SJCRH30 (cell line): ENCODE measurements around the gene STH. TPM values are rescaled to one million over a fixed set of nuclear protein-coding genes. Genes with fewer than 3 reads are reported as not detected.

Source experiments
- DNase-seq, 2 experiments: peaks; one replicate each; pipeline ENCODE4 v3.0.0-alpha.2; 2015 to 2020
- H3K27ac ChIP-seq: fragments of 250-450 bp; sonication (Bioruptor Pico); 2 replicates; pipeline ENCODE4 v1.5.1; 2020; ENCODE audit warnings: mild to moderate bottlenecking, moderate library complexity
- H3K27me3 ChIP-seq: fragments of 250-450 bp; sonication (Bioruptor Pico); 2 replicates; pipeline ENCODE4 v1.5.1; 2020; ENCODE audit warnings: mild to moderate bottlenecking, moderate library complexity
- H3K36me3 ChIP-seq: fragments of 250-450 bp; sonication (Bioruptor Pico); 2 replicates; pipeline ENCODE4 v1.5.1; 2020; ENCODE audit warnings: mild to moderate bottlenecking, moderate library complexity
- H3K4me1 ChIP-seq: fragments of 250-450 bp; sonication (Bioruptor Pico); 2 replicates; pipeline ENCODE4 v1.5.1; 2020; ENCODE audit warnings: mild to moderate bottlenecking, moderate library complexity
- H3K4me3 ChIP-seq: fragments of 250-450 bp; sonication (Bioruptor Pico); 2 replicates; pipeline ENCODE4 v1.5.1; 2020; ENCODE audit warnings: mild to moderate bottlenecking, moderate library complexity
- H3K9me3 ChIP-seq: fragments of 250-450 bp; sonication (Bioruptor Pico); replicated peaks from 2 replicates; pipeline ENCODE4 v1.5.1; 2020; ENCODE audit warnings: mild to moderate bottlenecking, moderate library complexity
- total RNA-seq: library from RNA; depleted of rRNA; stranded (reverse); fragments of >200 nt; shearing (Covaris generic); gene quantifications from 2 replicates; pipeline ENCODE4 v1.2.3, GENCODE V29; 2014

The STH gene
- total RNA-seq, 1 experiment from 2014 or later = not detected

- no peak overlapping the region for H3K27ac ChIP-seq
- peaks cover 35% of the 10 kb centered on the region for H3K36me3 ChIP-seq
- no peaks in the 10 kb centered on the region for H3K27me3 ChIP-seq
- DNase-seq = no peak
- no peak overlapping the region for H3K4me3 ChIP-seq
- no peaks in the 10 kb centered on the region for H3K4me1 ChIP-seq
- no peaks in the 10 kb centered on the region for H3K9me3 ChIP-seq
These were observed 30.0 kb downstream of the STH start for GRCh38 chr17:46028981-46029565.

GRCh38 chr17:46029627-46030026 lies 30.6 kb downstream of the STH start:
- Histone ChIP-seq H3K9me3 (no peaks in the 10 kb centered on the region), H3K4me3 (no peak overlapping the region), H3K27ac (no peak overlapping the region), H3K36me3 (peaks cover 41% of the 10 kb centered on the region), H3K4me1 (no peaks in the 10 kb centered on the region), H3K27me3 (no peaks in the 10 kb centered on the region)
- DNase-seq = no peak

GRCh38 chr17:46030752-46031151 lies 31.7 kb downstream of the STH start:
- no peak overlapping the region for H3K27ac ChIP-seq
- H3K4me3 ChIP-seq = no peak overlapping the region
- no peaks in the 10 kb centered on the region for H3K27me3 ChIP-seq
- no peaks in the 10 kb centered on the region for H3K4me1 ChIP-seq
- H3K9me3 ChIP-seq = no peaks in the 10 kb centered on the region
- peaks cover 52% of the 10 kb centered on the region for H3K36me3 ChIP-seq
- no peak for DNase-seq

- Histone ChIP-seq H3K27ac (no peak overlapping the region), H3K4me3 (no peak overlapping the region)
These were observed 32.4 kb downstream of the STH start for GRCh38 chr17:46031440-46031839.

GRCh38 chr17:46031920-46032319 lies 32.9 kb downstream of the STH start:
- H3K27me3 ChIP-seq = no peaks in the 10 kb centered on the region
- H3K36me3 ChIP-seq = peaks cover 62% of the 10 kb centered on the region

More at GRCh38 chr17:46031440-46031839, 32.4 kb downstream of the STH start:
- Histone ChIP-seq H3K9me3 (no peaks in the 10 kb centered on the region), H3K27me3 (no peaks in the 10 kb centered on the region), H3K4me1 (no peaks in the 10 kb centered on the region), H3K36me3 (peaks cover 57% of the 10 kb centered on the region)
- DNase-seq = no peak

GRCh38 chr17:46032909-46033308 lies 33.9 kb downstream of the STH start:
- DNase-seq = no peak
- no peaks in the 10 kb centered on the region for H3K4me1 ChIP-seq
- no peak overlapping the region for H3K27ac ChIP-seq
- no peaks in the 10 kb centered on the region for H3K9me3 ChIP-seq
- no peak overlapping the region for H3K4me3 ChIP-seq
- H3K27me3 ChIP-seq = no peaks in the 10 kb centered on the region
- peaks cover 68% of the 10 kb centered on the region for H3K36me3 ChIP-seq

More at GRCh38 chr17:46031920-46032319, 32.9 kb downstream of the STH start:
- Histone ChIP-seq H3K4me1 (no peaks in the 10 kb centered on the region), H3K9me3 (no peaks in the 10 kb centered on the region), H3K27ac (no peak overlapping the region), H3K4me3 (no peak overlapping the region)
- no peak for DNase-seq

GRCh38 chr17:46033392-46033791 lies 34.3 kb downstream of the STH start:
- Histone ChIP-seq H3K27me3 (no peaks in the 10 kb centered on the region), H3K4me3 (no peak overlapping the region), H3K4me1 (no peaks in the 10 kb centered on the region), H3K9me3 (no peaks in the 10 kb centered on the region), H3K27ac (no peak overlapping the region), H3K36me3 (peaks cover 73% of the 10 kb centered on the region)
- DNase-seq = no peak

- Histone ChIP-seq H3K36me3 (peaks cover 87% of the 10 kb centered on the region), H3K9me3 (no peaks in the 10 kb centered on the region), H3K27ac (no peak overlapping the region), H3K4me1 (no peaks in the 10 kb centered on the region), H3K27me3 (no peaks in the 10 kb centered on the region), H3K4me3 (no peak overlapping the region)
- no peak for DNase-seq
These were observed 36.2 kb downstream of the STH start for GRCh38 chr17:46035112-46035818.

- Histone ChIP-seq H3K4me3 (no peak overlapping the region), H3K27me3 (no peaks in the 10 kb centered on the region), H3K9me3 (no peaks in the 10 kb centered on the region), H3K4me1 (no peaks in the 10 kb centered on the region), H3K36me3 (peaks cover 90% of the 10 kb centered on the region), H3K27ac (no peak overlapping the region)
- DNase-seq = no peak
These were observed 37.4 kb downstream of the STH start for GRCh38 chr17:46036491-46036890.

- H3K9me3 ChIP-seq = no peaks in the 10 kb centered on the region
- H3K4me1 ChIP-seq = no peaks in the 10 kb centered on the region
- peaks cover 83% of the 10 kb centered on the region for H3K36me3 ChIP-seq
- H3K27ac ChIP-seq = no peak overlapping the region
- no peaks in the 10 kb centered on the region for H3K27me3 ChIP-seq
- H3K4me3 ChIP-seq = no peak overlapping the region
- no peak for DNase-seq
These were observed 38.7 kb downstream of the STH start for GRCh38 chr17:46037722-46038255.

- no peaks in the 10 kb centered on the region for H3K4me1 ChIP-seq
- no peaks in the 10 kb centered on the region for H3K9me3 ChIP-seq
- DNase-seq = no peak
- peaks cover 82% of the 10 kb centered on the region for H3K36me3 ChIP-seq
- no peak overlapping the region for H3K27ac ChIP-seq
- no peak overlapping the region for H3K4me3 ChIP-seq
- H3K27me3 ChIP-seq = no peaks in the 10 kb centered on the region
These were observed 39.4 kb downstream of the STH start for GRCh38 chr17:46038414-46038813.

GRCh38 chr17:46038937-46039336 lies 39.9 kb downstream of the STH start:
- Histone ChIP-seq H3K9me3 (no peaks in the 10 kb centered on the region), H3K36me3 (peaks cover 80% of the 10 kb centered on the region)

GRCh38 chr17:46039592-46040186 lies 40.6 kb downstream of the STH start:
- no peaks in the 10 kb centered on the region for H3K27me3 ChIP-seq
- H3K27ac ChIP-seq = no peak overlapping the region
- peaks cover 72% of the 10 kb centered on the region for H3K36me3 ChIP-seq
- no peaks in the 10 kb centered on the region for H3K9me3 ChIP-seq
- H3K4me3 ChIP-seq = no peak overlapping the region
- no peak for DNase-seq
- H3K4me1 ChIP-seq = peaks cover 2% of the 10 kb centered on the region; the same call in 1 of the 2 replicates

More at GRCh38 chr17:46038937-46039336, 39.9 kb downstream of the STH start:
- no peak overlapping the region for H3K4me3 ChIP-seq
- no peak overlapping the region for H3K27ac ChIP-seq
- H3K4me1 ChIP-seq = no peaks in the 10 kb centered on the region
- no peak for DNase-seq
- no peaks in the 10 kb centered on the region for H3K27me3 ChIP-seq

- H3K4me3 ChIP-seq = no peak overlapping the region
- no peak overlapping the region for H3K27ac ChIP-seq
- DNase-seq = no peak
- H3K9me3 ChIP-seq = no peaks in the 10 kb centered on the region
- peaks cover 3% of the 10 kb centered on the region; the same call in 1 of the 2 replicates for H3K4me1 ChIP-seq
- H3K27me3 ChIP-seq = no peaks in the 10 kb centered on the region
- peaks cover 52% of the 10 kb centered on the region for H3K36me3 ChIP-seq
These were observed 43.2 kb downstream of the STH start for GRCh38 chr17:46042246-46042645.

GRCh38 chr17:46042925-46043324 lies 43.9 kb downstream of the STH start:
- Histone ChIP-seq H3K9me3 (no peaks in the 10 kb centered on the region), H3K27me3 (no peaks in the 10 kb centered on the region), H3K4me1 (peaks cover 3% of the 10 kb centered on the region; the same call in 1 of the 2 replicates), H3K36me3 (peaks cover 50% of the 10 kb centered on the region), H3K4me3 (no peak overlapping the region), H3K27ac (no peak overlapping the region)
- no peak for DNase-seq
